Nephron progenitor cell (in vitro differentiated cells): ENCODE measurements around the gene RCOR1.
"Not testable (repeated sequence)": the region's sequence is repeated elsewhere in the genome, so short reads cannot be mapped to it uniquely, and the experiment has no call there.

Experiments used
- DNase-seq: peaks from one replicate; pipeline ENCODE4 v3.0.0; 2021
- H3K27ac Mint-ChIP-seq: 2 replicates; pipeline ENCODE4 v1.8.0; 2021; ENCODE audit warnings: mild to moderate bottlenecking, moderate library complexity, mixed read lengths
- H3K27me3 Mint-ChIP-seq: 2 replicates; pipeline ENCODE4 v1.8.0; 2021; ENCODE audit warnings: mild to moderate bottlenecking, low read depth, mixed read lengths; ENCODE audit not compliant: poor library complexity
- H3K36me3 Mint-ChIP-seq: 2 replicates; pipeline ENCODE4 v1.8.0; 2021; ENCODE audit warnings: low read depth, mixed read lengths
- H3K4me1 Mint-ChIP-seq: 2 replicates; pipeline ENCODE4 v1.8.0; 2021; ENCODE audit warnings: mixed read lengths
- H3K4me3 Mint-ChIP-seq: 2 replicates; pipeline ENCODE4 v1.8.0; 2021; ENCODE audit warnings: mild to moderate bottlenecking, moderate library complexity, mixed read lengths
- H3K9me3 Mint-ChIP-seq: 2 replicates; pipeline ENCODE4 v1.8.0; 2021; ENCODE audit warnings: mild to moderate bottlenecking, moderate library complexity, mixed read lengths
- TF ChIP-seq, protein P1 (sequence below): fragments of 200-600 bp; sonication (generic); IDR thresholded peaks from 2 replicates; pipeline ENCODE4 v1.5.0; 2021; ENCODE audit warnings: antibody characterized with exemption

The RCOR1 gene

GRCh38 chr14:102764220-102764671 lies 171.8 kb downstream of the RCOR1 start:
- H3K4me3 Mint-ChIP-seq, result no peak overlapping the region
- no peaks in the 10 kb centered on the region for H3K36me3 Mint-ChIP-seq
- peak overlapping the region; percentile 59 for H3K27ac Mint-ChIP-seq
- DNase-seq, result no peak
- peaks cover 41% of the 10 kb centered on the region for H3K4me1 Mint-ChIP-seq
- H3K27me3 Mint-ChIP-seq, result peaks cover 28% of the 10 kb centered on the region
- TF ChIP-seq, protein P1, sequence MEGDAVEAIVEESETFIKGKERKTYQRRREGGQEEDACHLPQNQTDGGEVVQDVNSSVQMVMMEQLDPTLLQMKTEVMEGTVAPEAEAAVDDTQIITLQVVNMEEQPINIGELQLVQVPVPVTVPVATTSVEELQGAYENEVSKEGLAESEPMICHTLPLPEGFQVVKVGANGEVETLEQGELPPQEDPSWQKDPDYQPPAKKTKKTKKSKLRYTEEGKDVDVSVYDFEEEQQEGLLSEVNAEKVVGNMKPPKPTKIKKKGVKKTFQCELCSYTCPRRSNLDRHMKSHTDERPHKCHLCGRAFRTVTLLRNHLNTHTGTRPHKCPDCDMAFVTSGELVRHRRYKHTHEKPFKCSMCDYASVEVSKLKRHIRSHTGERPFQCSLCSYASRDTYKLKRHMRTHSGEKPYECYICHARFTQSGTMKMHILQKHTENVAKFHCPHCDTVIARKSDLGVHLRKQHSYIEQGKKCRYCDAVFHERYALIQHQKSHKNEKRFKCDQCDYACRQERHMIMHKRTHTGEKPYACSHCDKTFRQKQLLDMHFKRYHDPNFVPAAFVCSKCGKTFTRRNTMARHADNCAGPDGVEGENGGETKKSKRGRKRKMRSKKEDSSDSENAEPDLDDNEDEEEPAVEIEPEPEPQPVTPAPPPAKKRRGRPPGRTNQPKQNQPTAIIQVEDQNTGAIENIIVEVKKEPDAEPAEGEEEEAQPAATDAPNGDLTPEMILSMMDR, result no peak
- no peaks in the 10 kb centered on the region for H3K9me3 Mint-ChIP-seq

GRCh38 chr14:102765770-102766169 lies 173.3 kb downstream of the RCOR1 start:
- H3K4me1 Mint-ChIP-seq, result peaks cover 35% of the 10 kb centered on the region
- H3K27ac Mint-ChIP-seq, H3K4me3 Mint-ChIP-seq, H3K9me3 Mint-ChIP-seq, H3K36me3 Mint-ChIP-seq, DNase-seq: not testable (repeated sequence)
- peaks cover 17% of the 10 kb centered on the region for H3K27me3 Mint-ChIP-seq

- H3K36me3 Mint-ChIP-seq, result no peaks in the 10 kb centered on the region
- H3K27ac Mint-ChIP-seq, result no peak overlapping the region
- peaks cover 29% of the 10 kb centered on the region for H3K4me1 Mint-ChIP-seq
- TF ChIP-seq, protein P1, result no peak
- H3K4me3 Mint-ChIP-seq, result no peak overlapping the region
- H3K27me3 Mint-ChIP-seq, result peaks cover 22% of the 10 kb centered on the region
- DNase-seq, result no peak
- H3K9me3 Mint-ChIP-seq, result no peaks in the 10 kb centered on the region
These were observed 176.0 kb downstream of the RCOR1 start for GRCh38 chr14:102768223-102769048.

GRCh38 chr14:102769049-102769327 lies 176.5 kb downstream of the RCOR1 start:
- Mint-ChIP-seq H3K4me1 (peaks cover 24% of the 10 kb centered on the region), H3K36me3 (no peaks in the 10 kb centered on the region), H3K27ac (no peak overlapping the region), H3K9me3 (no peaks in the 10 kb centered on the region), H3K4me3 (no peak overlapping the region), H3K27me3 (peaks cover 19% of the 10 kb centered on the region)
- TF ChIP-seq, protein P1, result no peak
- DNase-seq, result no peak

- H3K27me3 Mint-ChIP-seq, result peaks cover 19% of the 10 kb centered on the region
- no peak for DNase-seq
- H3K4me3 Mint-ChIP-seq, result no peak overlapping the region
- no peak overlapping the region for H3K27ac Mint-ChIP-seq
- H3K4me1 Mint-ChIP-seq, result peaks cover 24% of the 10 kb centered on the region
- H3K9me3 Mint-ChIP-seq, result no peaks in the 10 kb centered on the region
- no peaks in the 10 kb centered on the region for H3K36me3 Mint-ChIP-seq
- TF ChIP-seq, protein P1, result no peak
These were observed 178.0 kb downstream of the RCOR1 start for GRCh38 chr14:102770147-102771123.

- Mint-ChIP-seq H3K9me3 (no peaks in the 10 kb centered on the region), H3K4me3 (no peak overlapping the region), H3K4me1 (peaks cover 24% of the 10 kb centered on the region), H3K36me3 (no peaks in the 10 kb centered on the region), H3K27me3 (peaks cover 19% of the 10 kb centered on the region), H3K27ac (no peak overlapping the region)
- TF ChIP-seq, protein P1, result no peak
- no peak for DNase-seq
These were observed 178.7 kb downstream of the RCOR1 start for GRCh38 chr14:102771144-102771543.
